HepG2 (cell line): Measurements from ENCODE around the gene NDOR1. TPM values are rescaled to one million over a fixed set of nuclear protein-coding genes. Genes with fewer than 3 reads are reported as not detected.

ENCODE experiments used
- ARNT2 ChIP-seq: sonication (generic); formaldehyde crosslinking; IDR thresholded peaks from 2 replicates; pipeline ENCODE4 v1.8.0; 2022; ENCODE audit warnings: mild to moderate bottlenecking, low read depth, missing genetic modification reagents, moderate library complexity
- ESRRA ChIP-seq: sonication (generic); formaldehyde crosslinking; IDR thresholded peaks from 2 replicates; pipeline ENCODE4 v1.5.1; 2020; ENCODE audit warnings: mild to moderate bottlenecking, low read depth, missing genetic modification reagents
- HOXA7 ChIP-seq: sonication (generic); formaldehyde crosslinking; IDR thresholded peaks from 2 replicates; pipeline ENCODE4 v1.8.1; 2022; ENCODE audit warnings: mild to moderate bottlenecking, missing genetic modification reagents, moderate library complexity
- NFATC3 ChIP-seq: sonication (generic); formaldehyde crosslinking; IDR thresholded peaks from 2 replicates; pipeline ENCODE4 v1.5.1; 2020; ENCODE audit warnings: mild to moderate bottlenecking, missing genetic modification reagents
- NFE2L1 ChIP-seq: sonication (generic); formaldehyde crosslinking; IDR thresholded peaks from 2 replicates; pipeline ENCODE4 v1.4.0; 2020; ENCODE audit warnings: missing genetic modification reagents, mild to moderate bottlenecking, borderline replicate concordance
- PAF1 ChIP-seq: IDR thresholded peaks from 2 replicates; pipeline ENCODE4 v1.6.1; 2016; ENCODE audit warnings: missing genetic modification reagents, missing compliant biosample characterization
- SAFB2 ChIP-seq: sonication (generic); formaldehyde crosslinking; IDR thresholded peaks from 2 replicates; pipeline ENCODE4 v1.5.1; 2020; ENCODE audit warnings: missing genetic modification reagents, low read depth, mild to moderate bottlenecking, borderline replicate concordance
- TEAD3 ChIP-seq: optimal IDR thresholded peaks from 2 replicates; pipeline ENCODE3; 2016; ENCODE audit warnings: borderline replicate concordance
- ZBTB25 ChIP-seq: IDR thresholded peaks from 2 replicates; pipeline ENCODE4 v1.6.1; 2018; ENCODE audit warnings: missing genetic modification reagents
- ZNF350 ChIP-seq: sonication (generic); formaldehyde crosslinking; IDR thresholded peaks from 2 replicates; pipeline ENCODE4 v1.4.0; 2020; ENCODE audit warnings: mild to moderate bottlenecking, low read depth, missing genetic modification reagents, borderline replicate concordance
- ZNF576 ChIP-seq: sonication (generic); formaldehyde crosslinking; IDR thresholded peaks from 2 replicates; pipeline ENCODE4 v1.4.0; 2020; ENCODE audit warnings: mild to moderate bottlenecking, missing genetic modification reagents
- ZNF607 ChIP-seq: sonication (generic); formaldehyde crosslinking; IDR thresholded peaks from 2 replicates; pipeline ENCODE4 v1.5.1; 2020; ENCODE audit warnings: missing genetic modification reagents, mild to moderate bottlenecking, borderline replicate concordance
- ZNF776 ChIP-seq: sonication (generic); formaldehyde crosslinking; IDR thresholded peaks from 2 replicates; pipeline ENCODE4 v1.4.0; 2020; ENCODE audit warnings: mild to moderate bottlenecking, missing genetic modification reagents
- ZNF788 ChIP-seq: sonication (generic); formaldehyde crosslinking; IDR thresholded peaks from 2 replicates; pipeline ENCODE4 v1.5.0; 2020; ENCODE audit warnings: mild to moderate bottlenecking, missing genetic modification reagents, borderline replicate concordance
- polyA plus RNA-seq, 8 experiments: library from polyadenylated mRNA; depleted of rRNA in 3 of 8; stranded (reverse) in 7 of 8; unstranded in 1 of 8; fragments of >200 nt; fragmentation: Illumina TruSeq in 4 of 8; extraction: Trizol in 4 of 8; gene quantifications; 2 replicates each; pipeline versions ENCODE4 v1.2.1 to v1.2.3, GENCODE V29; 2011 to 2016; ENCODE audit warnings: low read depth in 4 of 8, missing spikeins in 1 of 8, mixed read lengths in 1 of 8; ENCODE audit not compliant: insufficient read depth in 1 of 8
- total RNA-seq, 5 experiments: library from RNA; depleted of rRNA; stranded (reverse); fragments of >200 nt; fragmentation: Illumina TruSeq; extraction: Trizol; gene quantifications; 2 replicates each; pipeline ENCODE4 v1.2.3, GENCODE V29; 2016; ENCODE audit warnings: low read depth in 1 of 5
- TF ChIP-seq, protein P1 (sequence below): sonication (generic); formaldehyde crosslinking; IDR thresholded peaks from 2 replicates; pipeline ENCODE4 v1.4.0; 2020; ENCODE audit warnings: missing genetic modification reagents
- TF ChIP-seq, protein P2 (sequence below): sonication (generic); formaldehyde crosslinking; IDR thresholded peaks from 2 replicates; pipeline ENCODE4 v1.5.1; 2020; ENCODE audit warnings: missing genetic modification reagents, mild to moderate bottlenecking, borderline replicate concordance
- TF ChIP-seq, protein P3 (sequence below): sonication (generic); formaldehyde crosslinking; IDR thresholded peaks from 2 replicates; pipeline ENCODE4 v1.4.0; 2020; ENCODE audit warnings: missing genetic modification reagents
- TF ChIP-seq, protein P4 (sequence below): sonication (generic); formaldehyde crosslinking; IDR thresholded peaks from 2 replicates; pipeline ENCODE4 v1.5.0; 2020; ENCODE audit warnings: mild to moderate bottlenecking, missing genetic modification reagents

The NDOR1 gene
- total and polyA plus RNA-seq, 2 of the 13 experiments (the other 11 are each of a cell fraction or from before 2014, with no cell fraction given): 3.6 to 8.7 TPM

DNA sequence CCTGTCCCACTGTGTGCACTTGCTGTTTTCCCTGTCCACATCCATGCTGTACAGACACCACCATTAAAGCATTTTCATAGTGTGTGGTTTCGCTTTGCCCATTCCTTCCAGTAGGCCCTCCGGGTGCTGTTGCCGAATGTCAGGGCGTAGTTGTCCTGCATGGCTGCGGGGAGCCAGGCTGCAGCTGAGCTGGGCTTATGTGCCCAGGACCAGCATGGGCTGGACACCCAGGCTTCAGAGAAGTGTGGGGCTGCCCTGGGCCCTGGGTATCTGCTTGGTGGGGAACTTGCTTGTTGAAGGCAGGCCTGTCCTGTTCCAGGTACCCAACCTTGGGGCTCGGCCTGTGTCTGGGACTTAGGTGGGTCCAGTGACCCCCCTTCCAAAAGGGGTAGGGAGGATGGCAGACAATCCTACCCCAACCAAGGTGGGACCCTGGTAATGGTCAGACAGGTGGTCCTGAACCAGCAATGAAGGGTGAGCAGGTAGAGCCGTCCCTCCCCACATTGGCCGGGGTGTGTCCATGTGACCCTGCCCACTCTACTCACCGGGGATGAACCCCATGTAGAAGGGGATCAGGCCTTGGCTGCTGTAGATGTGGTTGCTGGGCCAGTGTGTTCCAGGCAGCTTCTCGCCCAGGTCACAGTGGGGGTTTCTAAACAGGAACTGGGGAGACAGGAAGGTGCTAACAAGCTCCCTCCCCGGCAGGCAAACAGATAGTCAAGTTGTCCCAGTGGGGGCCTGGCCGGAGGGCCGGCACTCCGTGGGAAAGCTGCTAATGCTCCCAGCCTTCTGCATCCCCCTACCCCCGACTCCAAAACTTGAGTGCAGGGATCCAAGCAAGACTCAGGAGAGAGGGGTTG lies 38.4 kb downstream of the NDOR1 start (continued):
- TF ChIP-seq ZBTB25 (CRISPR knock-in tag) (no peak), TEAD3 (CRISPR knock-in tag) (peak; percentile 36), ZNF350 (peak; percentile 63; the same call in 1 of the 2 replicates), ZNF788 (CRISPR knock-in tag) (no peak; the same call in 1 of the 2 replicates), NFE2L1 (CRISPR knock-in tag) (no peak), ZNF776 (CRISPR knock-in tag) (peak; percentile 48; the same call in 1 of the 2 replicates), NFATC3 (CRISPR knock-in tag) (no peak), ZNF607 (CRISPR knock-in tag) (no peak), ARNT2 (no peak), HOXA7 (CRISPR knock-in tag) (0 out of 2 replicates have a peak, but pooled peaks have one; percentile 65), ESRRA (CRISPR knock-in tag) (no peak), ZNF576 (0 out of 2 replicates have a peak, but pooled peaks have one; percentile 70), SAFB2 (peak; percentile 66; the same call in 1 of the 2 replicates), PAF1 (CRISPR knock-in tag) (peak; percentile 88; the same call in 1 of the 2 replicates)
- TF ChIP-seq, protein P1, sequence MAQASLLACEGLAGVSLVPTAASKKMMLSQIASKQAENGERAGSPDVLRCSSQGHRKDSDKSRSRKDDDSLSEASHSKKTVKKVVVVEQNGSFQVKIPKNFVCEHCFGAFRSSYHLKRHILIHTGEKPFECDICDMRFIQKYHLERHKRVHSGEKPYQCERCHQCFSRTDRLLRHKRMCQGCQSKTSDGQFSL (CRISPR knock-in tag): 0 out of 2 replicates have a peak, but pooled peaks have one; percentile 20
- TF ChIP-seq, protein P2, sequence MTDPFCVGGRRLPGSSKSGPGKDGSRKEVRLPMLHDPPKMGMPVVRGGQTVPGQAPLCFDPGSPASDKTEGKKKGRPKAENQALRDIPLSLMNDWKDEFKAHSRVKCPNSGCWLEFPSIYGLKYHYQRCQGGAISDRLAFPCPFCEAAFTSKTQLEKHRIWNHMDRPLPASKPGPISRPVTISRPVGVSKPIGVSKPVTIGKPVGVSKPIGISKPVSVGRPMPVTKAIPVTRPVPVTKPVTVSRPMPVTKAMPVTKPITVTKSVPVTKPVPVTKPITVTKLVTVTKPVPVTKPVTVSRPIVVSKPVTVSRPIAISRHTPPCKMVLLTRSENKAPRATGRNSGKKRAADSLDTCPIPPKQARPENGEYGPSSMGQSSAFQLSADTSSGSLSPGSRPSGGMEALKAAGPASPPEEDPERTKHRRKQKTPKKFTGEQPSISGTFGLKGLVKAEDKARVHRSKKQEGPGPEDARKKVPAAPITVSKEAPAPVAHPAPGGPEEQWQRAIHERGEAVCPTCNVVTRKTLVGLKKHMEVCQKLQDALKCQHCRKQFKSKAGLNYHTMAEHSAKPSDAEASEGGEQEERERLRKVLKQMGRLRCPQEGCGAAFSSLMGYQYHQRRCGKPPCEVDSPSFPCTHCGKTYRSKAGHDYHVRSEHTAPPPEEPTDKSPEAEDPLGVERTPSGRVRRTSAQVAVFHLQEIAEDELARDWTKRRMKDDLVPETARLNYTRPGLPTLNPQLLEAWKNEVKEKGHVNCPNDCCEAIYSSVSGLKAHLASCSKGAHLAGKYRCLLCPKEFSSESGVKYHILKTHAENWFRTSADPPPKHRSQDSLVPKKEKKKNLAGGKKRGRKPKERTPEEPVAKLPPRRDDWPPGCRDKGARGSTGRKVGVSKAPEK (CRISPR knock-in tag): 0 out of 2 replicates have a peak, but pooled peaks have one; percentile 6
- TF ChIP-seq, protein P3, sequence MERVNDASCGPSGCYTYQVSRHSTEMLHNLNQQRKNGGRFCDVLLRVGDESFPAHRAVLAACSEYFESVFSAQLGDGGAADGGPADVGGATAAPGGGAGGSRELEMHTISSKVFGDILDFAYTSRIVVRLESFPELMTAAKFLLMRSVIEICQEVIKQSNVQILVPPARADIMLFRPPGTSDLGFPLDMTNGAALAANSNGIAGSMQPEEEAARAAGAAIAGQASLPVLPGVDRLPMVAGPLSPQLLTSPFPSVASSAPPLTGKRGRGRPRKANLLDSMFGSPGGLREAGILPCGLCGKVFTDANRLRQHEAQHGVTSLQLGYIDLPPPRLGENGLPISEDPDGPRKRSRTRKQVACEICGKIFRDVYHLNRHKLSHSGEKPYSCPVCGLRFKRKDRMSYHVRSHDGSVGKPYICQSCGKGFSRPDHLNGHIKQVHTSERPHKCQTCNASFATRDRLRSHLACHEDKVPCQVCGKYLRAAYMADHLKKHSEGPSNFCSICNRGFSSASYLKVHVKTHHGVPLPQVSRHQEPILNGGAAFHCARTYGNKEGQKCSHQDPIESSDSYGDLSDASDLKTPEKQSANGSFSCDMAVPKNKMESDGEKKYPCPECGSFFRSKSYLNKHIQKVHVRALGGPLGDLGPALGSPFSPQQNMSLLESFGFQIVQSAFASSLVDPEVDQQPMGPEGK (CRISPR knock-in tag): peak; percentile 48; the same call in 1 of the 2 replicates
- TF ChIP-seq, protein P4, sequence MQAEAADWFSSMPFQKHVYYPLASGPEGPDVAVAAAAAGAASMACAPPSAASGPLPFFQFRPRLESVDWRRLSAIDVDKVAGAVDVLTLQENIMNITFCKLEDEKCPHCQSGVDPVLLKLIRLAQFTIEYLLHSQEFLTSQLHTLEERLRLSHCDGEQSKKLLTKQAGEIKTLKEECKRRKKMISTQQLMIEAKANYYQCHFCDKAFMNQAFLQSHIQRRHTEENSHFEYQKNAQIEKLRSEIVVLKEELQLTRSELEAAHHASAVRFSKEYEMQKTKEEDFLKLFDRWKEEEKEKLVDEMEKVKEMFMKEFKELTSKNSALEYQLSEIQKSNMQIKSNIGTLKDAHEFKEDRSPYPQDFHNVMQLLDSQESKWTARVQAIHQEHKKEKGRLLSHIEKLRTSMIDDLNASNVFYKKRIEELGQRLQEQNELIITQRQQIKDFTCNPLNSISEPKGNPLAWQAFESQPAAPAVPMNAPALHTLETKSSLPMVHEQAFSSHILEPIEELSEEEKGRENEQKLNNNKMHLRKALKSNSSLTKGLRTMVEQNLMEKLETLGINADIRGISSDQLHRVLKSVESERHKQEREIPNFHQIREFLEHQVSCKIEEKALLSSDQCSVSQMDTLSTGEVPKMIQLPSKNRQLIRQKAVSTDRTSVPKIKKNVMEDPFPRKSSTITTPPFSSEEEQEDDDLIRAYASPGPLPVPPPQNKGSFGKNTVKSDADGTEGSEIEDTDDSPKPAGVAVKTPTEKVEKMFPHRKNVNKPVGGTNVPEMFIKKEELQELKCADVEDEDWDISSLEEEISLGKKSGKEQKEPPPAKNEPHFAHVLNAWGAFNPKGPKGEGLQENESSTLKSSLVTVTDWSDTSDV (CRISPR knock-in tag): no peak
